ENCODE results near the gene GLA.

DNA sequence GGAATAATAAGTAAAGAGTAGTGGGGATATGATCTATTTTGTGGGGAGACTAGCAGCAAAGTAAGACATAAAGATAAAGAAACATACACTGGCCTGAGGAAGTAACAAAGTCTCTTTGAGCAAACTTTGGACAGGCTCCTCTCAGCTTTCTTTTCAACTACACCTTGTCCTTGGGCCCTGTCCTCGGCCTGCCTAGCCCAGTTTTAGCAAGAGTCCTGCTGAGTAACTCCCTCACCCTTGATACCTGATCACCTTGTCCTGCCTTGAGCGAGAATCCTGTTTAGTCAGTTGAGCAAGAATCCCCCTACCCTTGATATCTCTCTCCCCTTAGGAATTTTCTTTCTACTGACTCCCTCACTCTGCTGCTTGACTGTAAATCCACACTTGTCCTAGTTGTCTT lies 11.8 kb upstream of the GLA start:
- TF ChIP-seq, protein P1, sequence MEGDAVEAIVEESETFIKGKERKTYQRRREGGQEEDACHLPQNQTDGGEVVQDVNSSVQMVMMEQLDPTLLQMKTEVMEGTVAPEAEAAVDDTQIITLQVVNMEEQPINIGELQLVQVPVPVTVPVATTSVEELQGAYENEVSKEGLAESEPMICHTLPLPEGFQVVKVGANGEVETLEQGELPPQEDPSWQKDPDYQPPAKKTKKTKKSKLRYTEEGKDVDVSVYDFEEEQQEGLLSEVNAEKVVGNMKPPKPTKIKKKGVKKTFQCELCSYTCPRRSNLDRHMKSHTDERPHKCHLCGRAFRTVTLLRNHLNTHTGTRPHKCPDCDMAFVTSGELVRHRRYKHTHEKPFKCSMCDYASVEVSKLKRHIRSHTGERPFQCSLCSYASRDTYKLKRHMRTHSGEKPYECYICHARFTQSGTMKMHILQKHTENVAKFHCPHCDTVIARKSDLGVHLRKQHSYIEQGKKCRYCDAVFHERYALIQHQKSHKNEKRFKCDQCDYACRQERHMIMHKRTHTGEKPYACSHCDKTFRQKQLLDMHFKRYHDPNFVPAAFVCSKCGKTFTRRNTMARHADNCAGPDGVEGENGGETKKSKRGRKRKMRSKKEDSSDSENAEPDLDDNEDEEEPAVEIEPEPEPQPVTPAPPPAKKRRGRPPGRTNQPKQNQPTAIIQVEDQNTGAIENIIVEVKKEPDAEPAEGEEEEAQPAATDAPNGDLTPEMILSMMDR (IDR thresholded peaks at IDR 0.05; ENCODE audit: insufficient read depth, low read length, poor library complexity, severe bottlenecking) = no peak
- TF ChIP-seq EZH2phosphoT487 (conservative IDR thresholded peaks at IDR 0.05; ENCODE audit: low read length) = no peak

Data from SU-DHL-6 (cell line).